ENCODE data around the gene ABCD2. TPM values are rescaled to one million over a fixed set of nuclear protein-coding genes. Genes with fewer than 3 reads are reported as not detected.

Gene ABCD2
- total RNA-seq, 1 donor from 2014 or later, result 0.70 TPM

GRCh38 chr12:39502726-39503125 lies 116.9 kb downstream of the ABCD2 start:
- TF ChIP-seq, protein P1, sequence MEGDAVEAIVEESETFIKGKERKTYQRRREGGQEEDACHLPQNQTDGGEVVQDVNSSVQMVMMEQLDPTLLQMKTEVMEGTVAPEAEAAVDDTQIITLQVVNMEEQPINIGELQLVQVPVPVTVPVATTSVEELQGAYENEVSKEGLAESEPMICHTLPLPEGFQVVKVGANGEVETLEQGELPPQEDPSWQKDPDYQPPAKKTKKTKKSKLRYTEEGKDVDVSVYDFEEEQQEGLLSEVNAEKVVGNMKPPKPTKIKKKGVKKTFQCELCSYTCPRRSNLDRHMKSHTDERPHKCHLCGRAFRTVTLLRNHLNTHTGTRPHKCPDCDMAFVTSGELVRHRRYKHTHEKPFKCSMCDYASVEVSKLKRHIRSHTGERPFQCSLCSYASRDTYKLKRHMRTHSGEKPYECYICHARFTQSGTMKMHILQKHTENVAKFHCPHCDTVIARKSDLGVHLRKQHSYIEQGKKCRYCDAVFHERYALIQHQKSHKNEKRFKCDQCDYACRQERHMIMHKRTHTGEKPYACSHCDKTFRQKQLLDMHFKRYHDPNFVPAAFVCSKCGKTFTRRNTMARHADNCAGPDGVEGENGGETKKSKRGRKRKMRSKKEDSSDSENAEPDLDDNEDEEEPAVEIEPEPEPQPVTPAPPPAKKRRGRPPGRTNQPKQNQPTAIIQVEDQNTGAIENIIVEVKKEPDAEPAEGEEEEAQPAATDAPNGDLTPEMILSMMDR (conservative IDR thresholded peaks at IDR 0.05), result no peak
- no peaks in the 10 kb centered on the region for H3K36me3 Mint-ChIP-seq (ENCODE audit: low read depth)
- no peak overlapping the region for H3K4me3 Mint-ChIP-seq
- no peaks in the 10 kb centered on the region for H3K27me3 Mint-ChIP-seq (ENCODE audit: low read depth)
- peak overlapping the region; percentile 53 for H3K27ac Mint-ChIP-seq (ENCODE audit: unreplicated experiment)
- peaks cover 24% of the 10 kb centered on the region for H3K4me1 Mint-ChIP-seq
- DNase-seq (ENCODE audit: low read depth, low spot score), result no peak
- no peaks in the 10 kb centered on the region for H3K9me3 Mint-ChIP-seq

Other genes with a start within 250 kb of the ABCD2 start
- 53.6 and 54.8 TPM in 2 replicates for gene KIF21A, start 176.7 kb downstream of the ABCD2 start, total RNA-seq

All from neural crest cell (in vitro differentiated cells).